Purkinje cell (primary cell): ENCODE measurements around the gene EVL. TPM values are rescaled to one million over a fixed set of nuclear protein-coding genes. Genes with fewer than 3 reads are reported as not detected.

ENCODE experiments used
- polyA plus RNA-seq: library from polyadenylated mRNA; unstranded; fragments of >200 nt; fragmentation: Nextera tagmentation; gene quantifications from 2 replicates; pipeline ENCODE4 v1.2.1, GENCODE V29; 2014

EVL gene
- 36.2 and 59.8 TPM in 2 replicates for polyA plus RNA-seq

GRCh38 chr14:100065111-100065871 lies at the start of gene EVL:
Gene EVL, plus strand, starts transcription at chr14:100065422. Its CDS starts 79 bp downstream, at chr14:100065501.

GRCh38 chr14:100159094-100159864 lies 94.1 kb downstream of the EVL start, which contains the start of gene DEGS2:
Gene DEGS2, minus strand, starts transcription at chr14:100159645. Its CDS starts 58 bp downstream, at chr14:100159587.

Other genes starting within 250 kb of the EVL start
- gene DEGS2, start 94.2 kb downstream of the EVL start, polyA plus RNA-seq: 1.2 TPM in 1 of 2 replicates, not detected in the other
- 31.4 and 35.1 TPM in 2 replicates for gene YY1, start 173.7 kb downstream of the EVL start, polyA plus RNA-seq
- gene SLC25A29, start 241.0 kb downstream of the EVL start, polyA plus RNA-seq: 0.46 TPM in 1 of 2 replicates, not detected in the other